ENCODE results near the gene EBLN1. TPM values are rescaled to one million over a fixed set of nuclear protein-coding genes. Genes with fewer than 3 reads are reported as not detected.

EBLN1 gene
- total RNA-seq (2022; extraction: Qiagen RNA extraction) = 0.07 to 0.18 TPM (median 0.11 TPM) in 3 of 5 replicates, not detected in the others

GRCh38 chr10:22217842-22218241 lies at the start of gene EBLN1:
Gene EBLN1 (minus strand): TSS chr10:22218015. CDS start chr10:22209983, 8,032 bp downstream.

Other genes starting within 250 kb of the EBLN1 start
- gene DNAJC1, start 214.3 kb downstream of the EBLN1 start, total RNA-seq (2022; extraction: Qiagen RNA extraction) = 21.5 to 29.2 TPM (median 27.5 TPM) in 5 replicates
- gene COMMD3, start 98.4 kb upstream of the EBLN1 start, total RNA-seq (2022; extraction: Qiagen RNA extraction) = 42.1 to 46.4 TPM (median 44.5 TPM) in 5 replicates
- gene BMI1, start 103.1 kb upstream of the EBLN1 start, total RNA-seq (2022; extraction: Qiagen RNA extraction) = 26.7 to 37.3 TPM (median 31.6 TPM) in 5 replicates
- gene SPAG6, start 127.5 kb upstream of the EBLN1 start, total RNA-seq (2022; extraction: Qiagen RNA extraction) = 0.07 TPM in 1 of 5 replicates, not detected in the others

Data from A549 treated with dexamethasone at 1 μM for 4 hours (cell line).